Measurements from ENCODE around the gene IQGAP3.
A peak's percentile ranks its signal among the peaks of the same experiment; 100 is the strongest.

Gene IQGAP3

GRCh38 chr1:156496211-156496761 lies 76.1 kb downstream of the IQGAP3 start:
- H3K27ac ChIP-seq (ENCODE audit: low read length): no peak overlapping the region
- peaks cover 93% of the 10 kb centered on the region for H3K79me2 ChIP-seq (ENCODE audit: low read length)
- H2AFZ ChIP-seq (ENCODE audit: low read depth, low read length): no peak overlapping the region
- H3K9me3 ChIP-seq (ENCODE audit: insufficient read depth, low read length): no peaks in the 10 kb centered on the region
- H3K4me2 ChIP-seq (ENCODE audit: low read length): peak overlapping the region; percentile 89
- H3K27me3 ChIP-seq (ENCODE audit: low read depth, low read length): no peaks in the 10 kb centered on the region
- peaks cover 76% of the 10 kb centered on the region for H3K4me1 ChIP-seq (ENCODE audit: low read length)
- H3K36me3 ChIP-seq (replicated peaks; ENCODE audit: low read depth, low read length): peaks cover 11% of the 10 kb centered on the region
- H3K4me3 ChIP-seq (ENCODE audit: low read length): peak overlapping the region; percentile 4; the same call in 1 of the 2 replicates
- peaks cover 69% of the 10 kb centered on the region for H4K20me1 ChIP-seq (ENCODE audit: insufficient read depth, low read length)
- no peak for TF ChIP-seq CTCF (IDR thresholded peaks at IDR 0.05; ENCODE audit: low read depth, low read length)
- no peak for TF ChIP-seq EZH2phosphoT487 (IDR thresholded peaks at IDR 0.05; ENCODE audit: low read depth)
- H3K9ac ChIP-seq (ENCODE audit: low read length): no peak overlapping the region

GRCh38 chr1:156495401-156496140 lies 76.8 kb downstream of the IQGAP3 start:
- Histone ChIP-seq H3K9me3 (ENCODE audit: insufficient read depth, low read length) (no peaks in the 10 kb centered on the region), H3K27ac (ENCODE audit: low read length) (no peak overlapping the region)

GRCh38 chr1:156494309-156494895 lies 78.0 kb downstream of the IQGAP3 start:
- Histone ChIP-seq H3K4me3 (ENCODE audit: low read length) (no peak overlapping the region), H3K9me3 (ENCODE audit: insufficient read depth, low read length) (no peaks in the 10 kb centered on the region), H3K27me3 (ENCODE audit: low read depth, low read length) (no peaks in the 10 kb centered on the region), H4K20me1 (ENCODE audit: insufficient read depth, low read length) (peaks cover 72% of the 10 kb centered on the region), H3K36me3 (replicated peaks; ENCODE audit: low read depth, low read length) (peaks cover 11% of the 10 kb centered on the region), H3K79me2 (ENCODE audit: low read length) (peaks cover 100% of the 10 kb centered on the region), H3K27ac (ENCODE audit: low read length) (no peak overlapping the region), H3K9ac (ENCODE audit: low read length) (no peak overlapping the region), H3K4me2 (ENCODE audit: low read length) (peak overlapping the region; percentile 96; the same call in 1 of the 2 replicates), H3K4me1 (ENCODE audit: low read length) (peaks cover 94% of the 10 kb centered on the region), H2AFZ (ENCODE audit: low read depth, low read length) (no peak overlapping the region)
- TF ChIP-seq EZH2phosphoT487 (IDR thresholded peaks at IDR 0.05; ENCODE audit: low read depth) (no peak), CTCF (IDR thresholded peaks at IDR 0.05; ENCODE audit: low read depth, low read length) (no peak)

More at GRCh38 chr1:156495401-156496140, 76.8 kb downstream of the IQGAP3 start:
- Histone ChIP-seq H2AFZ (ENCODE audit: low read depth, low read length) (no peak overlapping the region), H3K9ac (ENCODE audit: low read length) (no peak overlapping the region), H3K4me2 (ENCODE audit: low read length) (peak overlapping the region; percentile 89; the same call in 1 of the 2 replicates), H3K4me1 (ENCODE audit: low read length) (peaks cover 83% of the 10 kb centered on the region), H3K27me3 (ENCODE audit: low read depth, low read length) (no peaks in the 10 kb centered on the region), H3K4me3 (ENCODE audit: low read length) (no peak overlapping the region), H3K79me2 (ENCODE audit: low read length) (peaks cover 100% of the 10 kb centered on the region), H4K20me1 (ENCODE audit: insufficient read depth, low read length) (peaks cover 69% of the 10 kb centered on the region), H3K36me3 (replicated peaks; ENCODE audit: low read depth, low read length) (peaks cover 11% of the 10 kb centered on the region)
- no peak for TF ChIP-seq EZH2phosphoT487 (IDR thresholded peaks at IDR 0.05; ENCODE audit: low read depth)
- TF ChIP-seq CTCF (IDR thresholded peaks at IDR 0.05; ENCODE audit: low read depth, low read length): no peak

GRCh38 chr1:156493742-156494141 lies 78.6 kb downstream of the IQGAP3 start:
- peaks cover 11% of the 10 kb centered on the region for H3K36me3 ChIP-seq (replicated peaks; ENCODE audit: low read depth, low read length)
- TF ChIP-seq CTCF (IDR thresholded peaks at IDR 0.05; ENCODE audit: low read depth, low read length) (no peak), EZH2phosphoT487 (IDR thresholded peaks at IDR 0.05; ENCODE audit: low read depth) (no peak)
- peaks cover 95% of the 10 kb centered on the region for H3K4me1 ChIP-seq (ENCODE audit: low read length)
- no peak overlapping the region for H2AFZ ChIP-seq (ENCODE audit: low read depth, low read length)
- H3K27me3 ChIP-seq (ENCODE audit: low read depth, low read length): no peaks in the 10 kb centered on the region
- H3K9me3 ChIP-seq (ENCODE audit: insufficient read depth, low read length): no peaks in the 10 kb centered on the region
- peak overlapping the region; percentile 68; the same call in 1 of the 2 replicates for H3K9ac ChIP-seq (ENCODE audit: low read length)
- peak overlapping the region; percentile 96 for H3K4me2 ChIP-seq (ENCODE audit: low read length)
- H3K79me2 ChIP-seq (ENCODE audit: low read length): peaks cover 100% of the 10 kb centered on the region
- peak overlapping the region; percentile 68 for H3K4me3 ChIP-seq (ENCODE audit: low read length)
- H3K27ac ChIP-seq (ENCODE audit: low read length): peak overlapping the region; percentile 83; the same call in 1 of the 2 replicates
- peaks cover 71% of the 10 kb centered on the region for H4K20me1 ChIP-seq (ENCODE audit: insufficient read depth, low read length)
